NCI-H345 treated with DMSO at 0.1 percent for 48 hours (cell line): Measurements from ENCODE around the gene LGALS13.
"Not testable (repeated sequence)": the region's sequence is repeated elsewhere in the genome, so short reads cannot be mapped to it uniquely, and the experiment has no call there.

Source experiments
- DNase-seq: peaks from one replicate; lab custom pipeline; 2025; ENCODE audit not compliant: unreplicated experiment; lab: John Stamatoyannopoulos, UW

Gene LGALS13

DNA sequence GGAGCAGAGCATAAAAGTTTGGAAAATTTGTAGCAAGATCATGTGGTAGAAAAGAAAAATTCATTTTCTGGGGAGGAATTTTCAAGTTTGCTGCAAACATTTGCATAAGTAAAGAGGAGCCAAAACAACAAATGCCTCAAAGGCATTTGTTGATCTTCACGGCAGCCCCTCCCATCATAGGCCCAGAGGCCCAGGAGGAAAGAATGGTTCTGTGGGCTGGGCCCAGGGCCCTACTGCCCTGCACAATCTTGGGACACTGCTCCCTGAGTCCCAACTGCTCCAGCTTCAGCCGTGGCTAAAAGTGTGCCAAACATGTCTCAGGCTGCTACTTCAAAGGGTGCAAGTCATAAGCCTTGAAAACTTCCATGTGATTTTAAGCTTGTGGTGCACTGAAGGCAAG lies 11.3 kb downstream of the LGALS13 start:
- DNase-seq = no peak

DNA sequence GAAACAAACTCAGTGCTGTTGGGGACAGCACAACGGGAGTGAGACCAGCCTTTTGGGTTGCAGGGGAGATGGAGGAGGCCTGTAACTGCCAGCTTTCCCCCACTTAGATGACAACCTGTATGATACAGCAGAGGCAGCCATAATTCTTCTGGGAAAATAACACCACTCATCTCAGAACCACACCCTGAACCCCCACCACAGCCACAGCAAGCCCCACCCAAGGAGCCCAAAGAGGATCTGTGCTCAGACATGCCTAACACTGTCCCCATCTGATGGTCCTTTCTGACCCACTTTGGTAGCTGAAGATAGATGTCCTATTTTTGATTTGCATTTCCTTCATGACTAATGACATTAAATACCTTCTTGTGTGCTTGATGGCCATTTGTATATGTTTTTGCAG lies 15.4 kb downstream of the LGALS13 start:
- DNase-seq = no peak

GRCh38 chr19:39623946-39624345 lies 21.6 kb downstream of the LGALS13 start:
- no peak for DNase-seq

GRCh38 chr19:39627631-39628030 lies 25.3 kb downstream of the LGALS13 start:
- DNase-seq = not testable (repeated sequence)

GRCh38 chr19:39631178-39631577 lies 28.9 kb downstream of the LGALS13 start:
- DNase-seq = no peak

DNA sequence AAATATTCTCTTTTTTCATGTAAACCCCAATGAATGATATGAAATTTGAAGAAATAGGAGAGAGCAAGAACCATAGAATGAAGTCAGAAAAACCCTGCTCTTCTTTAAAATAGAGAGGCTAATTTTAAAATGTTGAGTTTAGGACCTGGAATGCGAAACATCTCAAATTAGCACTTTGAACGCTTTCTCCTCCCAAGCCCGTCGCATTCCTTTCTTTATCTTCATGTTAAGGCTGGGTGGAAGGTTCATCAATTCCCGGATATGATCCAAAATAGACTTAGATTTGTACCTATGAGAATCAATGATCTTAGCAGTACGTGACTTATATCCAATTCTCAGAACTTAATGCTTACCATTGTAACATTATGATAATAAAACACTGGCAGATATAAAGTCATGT lies 29.3 kb downstream of the LGALS13 start:
- DNase-seq = no peak

DNA sequence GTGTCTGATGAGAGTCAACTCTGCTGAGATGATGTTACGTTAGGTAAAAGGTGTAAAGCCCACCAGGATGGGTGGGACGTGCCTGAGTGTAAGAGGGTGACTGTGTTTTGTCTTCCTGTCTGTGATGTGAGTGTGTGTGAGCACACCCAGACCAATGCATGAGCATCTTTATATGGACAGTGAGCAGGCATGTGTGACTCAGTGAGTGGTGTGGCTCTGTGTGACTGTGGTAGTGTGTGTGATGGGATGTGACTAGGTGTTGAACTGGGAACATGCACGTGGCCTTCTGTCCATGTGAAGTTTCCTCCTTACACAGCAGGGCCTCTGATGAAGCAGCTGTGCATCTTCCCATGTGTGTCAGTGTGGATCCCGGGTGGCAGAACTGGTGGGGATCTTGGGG lies 35.6 kb downstream of the LGALS13 start:
- no peak for DNase-seq

GRCh38 chr19:39641773-39642172 lies 39.4 kb downstream of the LGALS13 start:
- no peak for DNase-seq

GRCh38 chr19:39643591-39643990 lies 41.3 kb downstream of the LGALS13 start:
- no peak for DNase-seq

GRCh38 chr19:39645800-39646411 lies 43.6 kb downstream of the LGALS13 start:
- no peak for DNase-seq

GRCh38 chr19:39647918-39648317 lies 45.6 kb downstream of the LGALS13 start:
- no peak for DNase-seq

DNA sequence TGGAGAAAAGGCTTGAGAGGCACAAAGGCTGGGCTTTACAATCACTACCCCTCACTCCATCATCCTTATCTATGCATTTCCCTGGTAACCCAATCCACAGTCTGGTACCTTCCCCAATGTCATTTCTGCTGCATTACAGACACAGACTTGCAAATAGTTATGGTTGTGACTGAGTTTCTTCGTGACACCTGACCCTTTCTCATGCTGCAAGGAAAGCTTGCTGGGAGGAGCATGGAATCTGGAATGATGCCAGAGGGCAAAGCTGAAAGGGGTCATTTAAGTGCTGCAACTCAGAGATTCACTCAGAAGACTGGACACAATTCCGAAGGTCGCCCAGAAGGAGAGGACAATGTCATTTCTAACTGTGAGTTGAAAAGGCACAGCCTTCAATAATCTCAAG lies 53.3 kb downstream of the LGALS13 start, which contains the start of gene LGALS16:
LGALS16 (plus strand) TSS at position 301 of the 400 bp plus-strand sequence; CDS start at position 350, 49 bp downstream.
- DNase-seq = no peak
